Gastrocnemius medialis (tissue), 4 donors: ENCODE results near the gene GMFB.
"Not testable (repeated sequence)": the region's sequence is repeated elsewhere in the genome, so short reads cannot be mapped to it uniquely, and the experiment has no call there.

Source experiments
- CTCF ChIP-seq, 5 experiments: fragments of 450-650 bp in 3 of 5; fragments of 200-600 bp in 2 of 5; sonication (generic) in 2 of 5; IDR thresholded peaks in 4 of 5; conservative IDR thresholded peaks in 1 of 5; 1 replicate in 4 of 5; 2 replicates in 1 of 5; pipeline ENCODE4 v1.5.1; 2016 to 2019; ENCODE audit warnings: antibody characterized with exemption in 5 of 5, mild to moderate bottlenecking in 3 of 5, moderate library complexity in 3 of 5
- POLR2A ChIP-seq, 2 donors: fragments of 450-650 bp; IDR thresholded peaks; one replicate each; pipeline ENCODE4 v1.6.1; 2017; ENCODE audit warnings: antibody characterized with exemption in 2 of 2, mild to moderate bottlenecking in 2 of 2, moderate library complexity in 2 of 2

- TF ChIP-seq CTCF (IDR thresholded peaks at IDR 0.05 in 4 of 5, conservative IDR thresholded peaks at IDR 0.05 in 1 of 5); POLR2A (IDR thresholded peaks at IDR 0.05): not testable (repeated sequence)
Measured at GRCh38 chr14:54456820-54457608, 31.8 kb downstream of the GMFB start.
